ENCODE results near the gene JMJD4.

JMJD4 gene

DNA sequence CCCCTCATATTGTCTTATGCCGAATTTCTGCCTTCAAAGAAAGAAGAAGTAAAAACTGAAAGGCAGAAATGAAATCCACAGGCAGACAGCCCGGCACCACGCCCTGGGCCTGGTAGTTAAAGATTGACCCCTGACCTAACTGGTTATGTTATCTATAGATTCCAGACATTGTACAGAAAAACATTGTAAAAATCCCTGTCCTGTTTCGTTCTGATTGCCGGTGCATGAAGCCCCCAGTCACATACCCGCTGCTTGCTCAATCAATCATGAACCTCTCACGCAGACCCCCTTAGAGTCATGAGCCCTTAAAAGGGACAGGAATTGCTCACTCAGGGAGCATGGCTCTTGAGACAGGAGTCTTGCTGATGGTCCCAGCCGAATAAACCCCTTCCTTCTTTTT lies 49.3 kb downstream of the JMJD4 start:
- no peak for DNase-seq (ENCODE audit: low read depth, low spot score)

Data from activated naive CD8-positive, alpha-beta T cell treated with anti-CD3 and anti-CD28 coated beads, Interleukin-2, amount 50 U/mL, for 16 hours (primary cell).